MM.1S (cell line): ENCODE data around the gene ISOC1.

Experiments
- CTCF ChIP-seq: fragments of 300-600 bp; sonication (generic); IDR thresholded peaks from 2 replicates; pipeline ENCODE4 v1.5.1; 2016; ENCODE audit warnings: antibody characterized with exemption, low read length, mixed read lengths
- EZH2 ChIP-seq: fragments of 300-600 bp; sonication (generic); optimal IDR thresholded peaks from 2 replicates; pipeline ENCODE3; 2017; ENCODE audit warnings: low read depth, mild to moderate bottlenecking, antibody characterized with exemption, low read length, mixed read lengths

GRCh38 chr5:129094924-129095899 is 663 bp downstream of the ISOC1 start:
- TF ChIP-seq CTCF (no peak), EZH2 (no peak)
